IMR-90 (cell line): Measurements from ENCODE around the gene STON2. TPM values are rescaled to one million over a fixed set of nuclear protein-coding genes. Genes with fewer than 3 reads are reported as not detected.

Source experiments
- ATAC-seq: fragments of 200-7000 bp; cut with Tn5 transposase; 2 replicates; pipeline ENCODE4 v1.9.1; 2020; ENCODE audit warnings: low read depth, mild to moderate bottlenecking, moderate library complexity
- BruUV-seq: library from RNA; stranded (reverse); fragments of 400-500 nt; replicated peaks from 2 replicates; lab custom pipeline; 2021; lab: Mats Ljungman, UMichigan
- CTCF ChIA-PET: fragments of 300-600 bp; formaldehyde crosslinking; extraction: SDS; loops from one replicate; lab custom pipeline; 2021; ENCODE audit warnings: antibody characterized with exemption; lab: Yijun Ruan, JAX
- POLR2A ChIA-PET: fragments of 300-600 bp; sonication (Branson Sonifier 250); formaldehyde crosslinking; loops from one replicate; lab custom pipeline; 2022; ENCODE audit warnings: antibody characterized with exemption; ENCODE audit not compliant: unreplicated experiment; lab: Charles Lee
- DNase-seq: peaks from one replicate; pipeline ENCODE4 v3.0.0; 2013
- H2AFZ ChIP-seq: replicated peaks from 2 replicates; pipeline ENCODE3; 2013; ENCODE audit warnings: low read length, mild to moderate bottlenecking; ENCODE audit not compliant: poor library complexity
- H2AK5ac ChIP-seq: 2 replicates; pipeline ENCODE4 v1.6.1; 2013; ENCODE audit warnings: low read depth, low read length, inconsistent platforms
- H2AK9ac ChIP-seq: replicated peaks from 2 replicates; pipeline ENCODE3; 2013; ENCODE audit warnings: mild to moderate bottlenecking, low read depth, low read length, moderate library complexity; ENCODE audit not compliant: poor library complexity
- H2BK120ac ChIP-seq: 2 replicates; pipeline ENCODE4 v1.6.1; 2013; ENCODE audit warnings: low read depth, low read length, inconsistent platforms
- H2BK15ac ChIP-seq: 3 replicates; pipeline ENCODE4 v1.6.1; 2013; ENCODE audit warnings: low read depth, low read length, inconsistent platforms
- H2BK20ac ChIP-seq: 2 replicates; pipeline ENCODE4 v1.6.1; 2013; ENCODE audit warnings: low read depth, mild to moderate bottlenecking, inconsistent platforms, low read length, moderate library complexity
- H2BK5ac ChIP-seq: 2 replicates; pipeline ENCODE4 v1.6.1; 2013; ENCODE audit warnings: mild to moderate bottlenecking, low read depth, low read length, inconsistent platforms; ENCODE audit not compliant: poor library complexity, severe bottlenecking
- H3K14ac ChIP-seq: replicated peaks from 2 replicates; pipeline ENCODE4 v1.6.1; 2013; ENCODE audit warnings: low read depth, low read length, inconsistent platforms
- H3K18ac ChIP-seq: 2 replicates; pipeline ENCODE4 v1.6.1; 2013; ENCODE audit warnings: low read depth, low read length, control low read depth
- H3K23ac ChIP-seq: 2 replicates; pipeline ENCODE4 v1.6.1; 2013; ENCODE audit warnings: low read depth, low read length, inconsistent platforms
- H3K27ac ChIP-seq: 2 replicates; pipeline ENCODE4 v1.5.1; 2013; ENCODE audit warnings: mild to moderate bottlenecking, control low read depth, low read length; ENCODE audit not compliant: insufficient read depth
- H3K27me3 ChIP-seq: 2 replicates; pipeline ENCODE4 v1.6.1; 2013; ENCODE audit warnings: low read length; ENCODE audit not compliant: control insufficient read depth, insufficient read depth
- H3K36me3 ChIP-seq: 2 replicates; pipeline ENCODE4 v1.6.1; 2013; ENCODE audit warnings: low read length, mixed read lengths; ENCODE audit not compliant: control insufficient read depth, insufficient read depth
- H3K4ac ChIP-seq: 2 replicates; pipeline ENCODE4 v1.6.1; 2013; ENCODE audit warnings: low read depth, low read length, inconsistent platforms
- H3K4me1 ChIP-seq: 2 replicates; pipeline ENCODE4 v1.6.1; 2013; ENCODE audit warnings: low read length, mixed read lengths; ENCODE audit not compliant: control insufficient read depth, insufficient read depth
- H3K4me2 ChIP-seq: 2 replicates; pipeline ENCODE4 v1.6.1; 2013; ENCODE audit warnings: low read depth, mild to moderate bottlenecking, control low read depth, low read length, moderate library complexity
- H3K4me3 ChIP-seq: 2 replicates; pipeline ENCODE4 v1.5.1; 2013; ENCODE audit warnings: low read depth, mild to moderate bottlenecking, control low read depth, low read length, moderate library complexity; ENCODE audit not compliant: insufficient read depth
- H3K56ac ChIP-seq: 2 replicates; pipeline ENCODE4 v1.6.1; 2013; ENCODE audit warnings: low read length, inconsistent platforms; ENCODE audit not compliant: insufficient read depth; ENCODE audit errors: extremely low read depth
- H3K79me1 ChIP-seq, 2 experiments: 2 replicates each; pipeline ENCODE4 v1.6.1; 2013; ENCODE audit warnings: low read length in 2 of 2, inconsistent platforms in 1 of 2, low read depth in 1 of 2
- H3K9ac ChIP-seq: 2 replicates; pipeline ENCODE4 v1.6.1; 2013; ENCODE audit warnings: low read depth, low read length, control low read depth
- H3K9me1 ChIP-seq: 2 replicates; pipeline ENCODE4 v1.6.1; 2013; ENCODE audit warnings: low read length, inconsistent platforms; ENCODE audit not compliant: insufficient read depth
- H3K9me3 ChIP-seq: 2 replicates; pipeline ENCODE4 v1.6.1; 2013; ENCODE audit warnings: low read length; ENCODE audit not compliant: control insufficient read depth, insufficient read depth
- H4K20me1 ChIP-seq: 2 replicates; pipeline ENCODE4 v1.6.1; 2013; ENCODE audit warnings: low read length, inconsistent platforms; ENCODE audit not compliant: insufficient read depth
- H4K5ac ChIP-seq: 2 replicates; pipeline ENCODE4 v1.6.1; 2013; ENCODE audit warnings: mild to moderate bottlenecking, low read depth, low read length, control low read depth
- H4K8ac ChIP-seq, 2 experiments: 2 replicates each; pipeline ENCODE4 v1.6.1; 2013; ENCODE audit warnings: low read depth in 2 of 2, low read length in 2 of 2, control low read depth in 1 of 2, inconsistent platforms in 1 of 2
- H4K91ac ChIP-seq: 2 replicates; pipeline ENCODE4 v1.6.1; 2013; ENCODE audit warnings: low read depth, low read length, inconsistent platforms; ENCODE audit not compliant: insufficient read depth
- CEBPB ChIP-seq: IDR thresholded peaks from 2 replicates; pipeline ENCODE4 v1.6.1; 2012; ENCODE audit warnings: low read depth, low read length, improper control_type of control experiment
- MAFK ChIP-seq: IDR thresholded peaks from 2 replicates; pipeline ENCODE4 v1.6.1; 2012; ENCODE audit warnings: low read depth, low read length, improper control_type of control experiment
- NFE2L2 ChIP-seq: fragments of 150-350 bp; IDR thresholded peaks from 2 replicates; pipeline ENCODE4 v1.6.1; 2016; ENCODE audit warnings: low read depth, mild to moderate bottlenecking, low read length
- POLR2A ChIP-seq: IDR thresholded peaks from 2 replicates; pipeline ENCODE4 v1.6.1; 2012; ENCODE audit warnings: mild to moderate bottlenecking, low read depth, low read length
- RCOR1 ChIP-seq: IDR thresholded peaks from 2 replicates; pipeline ENCODE4 v1.6.1; 2012; ENCODE audit warnings: mild to moderate bottlenecking, low read length, improper control_type of control experiment; ENCODE audit not compliant: insufficient replicate concordance
- RFX5 ChIP-seq: IDR thresholded peaks from 2 replicates; pipeline ENCODE4 v1.8.0; 2012; ENCODE audit warnings: low read depth, mild to moderate bottlenecking, low read length, moderate library complexity
- WGBS, 2 experiments: methylation state at CpG; one replicate each; pipeline versions ENCODE4 v1.1.5 to v1.1.7; 2013; ENCODE audit warnings: missing lambda C conversion rate in 2 of 2; ENCODE audit not compliant: insufficient read length in 1 of 2; ENCODE audit errors: extremely low coverage in 2 of 2; 5-methylcytosine and 5-hydroxymethylcytosine counted together
- dilution Hi-C: fragments of 300-500 bp; cut with HindIII; formaldehyde crosslinking; loops from one replicate; pipeline ENCODE4 v1.14.3; 2018; ENCODE audit warnings: low sequenced_read_pairs; ENCODE audit not compliant: unreplicated experiment
- in situ Hi-C: fragments of 300-500 bp; cut with MboI; formaldehyde crosslinking; loops from 3 replicates; pipeline ENCODE4 v1.14.3; 2019; ENCODE audit warnings: low sequenced_read_pairs, inconsistent platforms, mixed read lengths
- intact Hi-C: fragments of 100-400 bp; cut with micrococcal nuclease; formaldehyde crosslinking; loops from 2 replicates; pipeline ENCODE4 v1.10.0; 2022
- polyA plus RNA-seq, 3 experiments: library from polyadenylated mRNA; depleted of rRNA; stranded (reverse); fragments of >200 nt; gene quantifications; 2 replicates each; pipeline ENCODE4 v1.2.3, GENCODE V29; 2012; ENCODE audit warnings: low replicate concordance in 1 of 3
- total RNA-seq: library from RNA; depleted of rRNA; stranded (reverse); fragments of >200 nt; gene quantifications from 2 replicates; pipeline ENCODE4 v1.2.3, GENCODE V29; 2012
- TF ChIP-seq, protein P1 (sequence below): conservative IDR thresholded peaks from 2 replicates; pipeline ENCODE4 v1.5.1; 2012; ENCODE audit warnings: mild to moderate bottlenecking, low read depth, low read length, improper control_type of control experiment
- TF ChIP-seq, protein P2 (sequence below): fragments of 150-350 bp; IDR thresholded peaks from 2 replicates; pipeline ENCODE4 v1.6.1; 2017; ENCODE audit warnings: mild to moderate bottlenecking, antibody characterized with exemption, low read length, low read depth
- TF ChIP-seq, protein P3 (sequence below): fragments of 150-350 bp; IDR thresholded peaks from 2 replicates; pipeline ENCODE4 v1.6.1; 2016; ENCODE audit warnings: low read depth, mild to moderate bottlenecking, low read length, moderate library complexity, borderline replicate concordance

STON2 gene
- total and polyA plus RNA-seq, 2 of the 4 experiments (the other 2 are of a cell fraction) = not detected

DNA sequence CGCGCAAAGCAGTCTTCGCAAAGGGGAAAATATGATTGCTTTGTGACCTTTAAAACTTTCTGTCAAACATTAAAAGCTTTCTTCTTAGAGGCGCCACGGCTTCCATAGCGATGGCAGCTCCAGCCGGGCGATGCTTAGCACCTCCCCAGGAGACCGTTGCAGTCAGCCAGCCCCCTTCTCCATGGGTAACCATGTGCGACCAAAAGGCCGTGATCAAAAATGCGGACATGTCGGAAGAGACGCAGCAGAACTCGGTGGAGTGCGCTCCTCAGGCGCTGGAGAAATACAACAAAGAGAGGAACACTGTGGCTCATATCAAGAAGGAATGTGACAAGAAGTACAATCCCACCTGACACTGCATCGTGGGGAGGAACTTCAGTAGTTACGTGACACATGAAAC is 12.7 kb upstream of the STON2 start:
- Histone ChIP-seq H3K27ac (no peak overlapping the region), H3K56ac (no peak overlapping the region), H2BK15ac (no peak overlapping the region), H2BK20ac (no peak overlapping the region), H4K5ac (no peak overlapping the region), H3K14ac (no peak overlapping the region), H3K4me2 (no peak overlapping the region), H3K4me3 (no peak overlapping the region), H3K79me1 (no peaks in the 10 kb centered on the region), H3K18ac (no peak overlapping the region), H4K20me1 (no peaks in the 10 kb centered on the region), H2AFZ (no peak overlapping the region), H3K9me1 (no peaks in the 10 kb centered on the region), H3K9ac (no peak overlapping the region), H4K8ac (no peak overlapping the region), H3K9me3 (no peaks in the 10 kb centered on the region; the same call in 1 of the 2 replicates), H4K91ac (no peak overlapping the region), H3K23ac (no peak overlapping the region), H3K27me3 (no peaks in the 10 kb centered on the region), H2AK9ac (no peak overlapping the region), H3K4me1 (no peaks in the 10 kb centered on the region), H2AK5ac (no peak overlapping the region), H2BK5ac (no peak overlapping the region), H2BK120ac (no peak overlapping the region), H3K36me3 (no peaks in the 10 kb centered on the region), H3K4ac (no peak overlapping the region)
- intact Hi-C loops = no loop called here
- DNase-seq = no peak
- no peak for ATAC-seq
- CTCF ChIA-PET = no interaction called here
- no CpG with 5 or more reads among the region's 19 CpGs for WGBS, 2 experiments
- POLR2A ChIA-PET = no interaction called here
- TF ChIP-seq, protein P1, sequence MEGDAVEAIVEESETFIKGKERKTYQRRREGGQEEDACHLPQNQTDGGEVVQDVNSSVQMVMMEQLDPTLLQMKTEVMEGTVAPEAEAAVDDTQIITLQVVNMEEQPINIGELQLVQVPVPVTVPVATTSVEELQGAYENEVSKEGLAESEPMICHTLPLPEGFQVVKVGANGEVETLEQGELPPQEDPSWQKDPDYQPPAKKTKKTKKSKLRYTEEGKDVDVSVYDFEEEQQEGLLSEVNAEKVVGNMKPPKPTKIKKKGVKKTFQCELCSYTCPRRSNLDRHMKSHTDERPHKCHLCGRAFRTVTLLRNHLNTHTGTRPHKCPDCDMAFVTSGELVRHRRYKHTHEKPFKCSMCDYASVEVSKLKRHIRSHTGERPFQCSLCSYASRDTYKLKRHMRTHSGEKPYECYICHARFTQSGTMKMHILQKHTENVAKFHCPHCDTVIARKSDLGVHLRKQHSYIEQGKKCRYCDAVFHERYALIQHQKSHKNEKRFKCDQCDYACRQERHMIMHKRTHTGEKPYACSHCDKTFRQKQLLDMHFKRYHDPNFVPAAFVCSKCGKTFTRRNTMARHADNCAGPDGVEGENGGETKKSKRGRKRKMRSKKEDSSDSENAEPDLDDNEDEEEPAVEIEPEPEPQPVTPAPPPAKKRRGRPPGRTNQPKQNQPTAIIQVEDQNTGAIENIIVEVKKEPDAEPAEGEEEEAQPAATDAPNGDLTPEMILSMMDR = no peak
- TF ChIP-seq, protein P2, sequence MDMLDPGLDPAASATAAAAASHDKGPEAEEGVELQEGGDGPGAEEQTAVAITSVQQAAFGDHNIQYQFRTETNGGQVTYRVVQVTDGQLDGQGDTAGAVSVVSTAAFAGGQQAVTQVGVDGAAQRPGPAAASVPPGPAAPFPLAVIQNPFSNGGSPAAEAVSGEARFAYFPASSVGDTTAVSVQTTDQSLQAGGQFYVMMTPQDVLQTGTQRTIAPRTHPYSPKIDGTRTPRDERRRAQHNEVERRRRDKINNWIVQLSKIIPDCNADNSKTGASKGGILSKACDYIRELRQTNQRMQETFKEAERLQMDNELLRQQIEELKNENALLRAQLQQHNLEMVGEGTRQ = no peak
- TF ChIP-seq RFX5 (no peak), MAFK (no peak), RCOR1 (no peak), POLR2A (no peak), NFE2L2 (no peak), CEBPB (no peak)
- TF ChIP-seq, protein P3, sequence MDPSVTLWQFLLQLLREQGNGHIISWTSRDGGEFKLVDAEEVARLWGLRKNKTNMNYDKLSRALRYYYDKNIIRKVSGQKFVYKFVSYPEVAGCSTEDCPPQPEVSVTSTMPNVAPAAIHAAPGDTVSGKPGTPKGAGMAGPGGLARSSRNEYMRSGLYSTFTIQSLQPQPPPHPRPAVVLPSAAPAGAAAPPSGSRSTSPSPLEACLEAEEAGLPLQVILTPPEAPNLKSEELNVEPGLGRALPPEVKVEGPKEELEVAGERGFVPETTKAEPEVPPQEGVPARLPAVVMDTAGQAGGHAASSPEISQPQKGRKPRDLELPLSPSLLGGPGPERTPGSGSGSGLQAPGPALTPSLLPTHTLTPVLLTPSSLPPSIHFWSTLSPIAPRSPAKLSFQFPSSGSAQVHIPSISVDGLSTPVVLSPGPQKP = no peak
- no TSS peak for BruUV-seq
- dilution Hi-C loops = no loop called here
- in situ Hi-C loops = no loop called here
